ENCODE data around the gene TINCR. TPM values are rescaled to one million over a fixed set of nuclear protein-coding genes. Genes with fewer than 3 reads are reported as not detected.
A peak's percentile ranks its signal among the peaks of the same experiment; 100 is the strongest.

The TINCR gene
- total RNA-seq, 1 experiment from 2014 or later = 0.17 TPM

DNA sequence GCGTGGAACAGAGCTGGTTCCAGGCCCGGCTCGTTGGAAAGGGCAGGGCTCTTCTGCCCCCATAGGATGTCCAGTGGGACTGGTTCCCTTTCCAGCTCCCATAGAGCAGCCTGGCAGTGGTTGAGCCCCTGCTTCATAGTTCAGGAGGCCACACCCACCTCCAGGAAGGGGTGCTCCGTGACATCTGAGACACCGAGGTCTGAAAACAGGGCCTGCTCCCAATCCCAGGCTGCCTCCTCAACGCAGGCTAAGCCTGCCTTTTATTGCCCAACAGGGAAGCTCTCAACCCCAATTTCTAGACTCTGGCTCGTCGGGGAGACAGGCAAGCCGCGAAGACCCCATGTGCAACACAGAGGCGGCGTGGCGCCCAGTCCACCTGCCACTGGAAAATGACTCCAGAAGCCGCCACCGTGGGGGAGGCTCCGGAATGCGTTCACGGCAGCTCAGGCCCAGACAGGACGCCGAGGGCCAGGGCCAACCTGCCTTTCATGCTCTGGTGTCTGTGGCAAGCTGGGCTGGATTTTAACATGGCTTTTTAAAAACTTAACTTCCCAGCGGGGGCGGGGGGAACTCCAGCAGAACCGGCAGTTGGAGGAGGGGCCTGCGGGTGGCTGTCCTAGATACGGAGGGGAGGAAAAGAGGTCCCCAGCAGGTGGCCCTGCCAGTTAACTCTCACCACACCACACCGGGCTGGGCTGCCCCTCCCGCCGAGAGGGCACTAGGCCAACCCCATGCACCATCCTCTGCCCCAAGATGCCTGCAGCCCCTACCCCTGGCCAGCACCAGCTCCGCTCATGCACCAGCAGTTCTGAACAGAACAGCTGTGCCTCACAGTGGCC is 17.9 kb upstream of the TINCR start:
- H3K9ac ChIP-seq (ENCODE audit: extremely low read depth, insufficient read length, low read length) = no peak overlapping the region
- no peak overlapping the region for H3K4ac ChIP-seq (ENCODE audit: low read depth, low read length)
- H3K4me2 ChIP-seq (ENCODE audit: insufficient read depth, insufficient read length, low read length) = peak overlapping the region; percentile 25
- H3T11ph ChIP-seq (ENCODE audit: low read length) = no peak overlapping the region
- Mint-ChIP-seq H3K4me3 (peak overlapping the region; percentile 46 to 74), H3K4me1 (peaks cover 15 to 23% of the 10 kb centered on the region in 2 experiments), H3K27ac (peak overlapping the region; percentile 88 to 97 (median 91); a peak in 6 of 7 replicates), H3K27me3 (ENCODE audit: low read depth) (no peaks in the 10 kb centered on the region), H3K9me3 (no peaks in the 10 kb centered on the region), H3K36me3 (ENCODE audit: insufficient read depth in 1 of 3, low read depth in 3 of 3) (peaks cover 18 to 38% (median 36%) of the 10 kb centered on the region in 3 experiments; a peak in 6 of 7 replicates)
- H3K9me3 ChIP-seq (ENCODE audit: control insufficient read depth, low read depth, low read length) = no peaks in the 10 kb centered on the region
- no peak overlapping the region for H2AFZ ChIP-seq (ENCODE audit: low read length)
- H3K14ac ChIP-seq (ENCODE audit: insufficient read depth, low read length) = no peak overlapping the region; the same call in 1 of the 2 replicates
- H3K4me1 ChIP-seq (ENCODE audit: insufficient read depth, low read length) = no peaks in the 10 kb centered on the region; the same call in 1 of the 2 replicates
- H2BK20ac ChIP-seq (ENCODE audit: low read depth, low read length, poor library complexity, severe bottlenecking) = no peak overlapping the region
- H3K18ac ChIP-seq (ENCODE audit: insufficient read length, low read depth, low read length) = no peak overlapping the region
- H3K23me2 ChIP-seq (ENCODE audit: insufficient read length, low read depth, low read length, poor library complexity, severe bottlenecking) = peaks cover 5% of the 10 kb centered on the region
- no CpG with 5 or more reads among the region's 29 CpGs for WGBS (ENCODE audit: extremely low coverage, insufficient read length, low lambda C conversion rate)
- TF ChIP-seq, protein P1, sequence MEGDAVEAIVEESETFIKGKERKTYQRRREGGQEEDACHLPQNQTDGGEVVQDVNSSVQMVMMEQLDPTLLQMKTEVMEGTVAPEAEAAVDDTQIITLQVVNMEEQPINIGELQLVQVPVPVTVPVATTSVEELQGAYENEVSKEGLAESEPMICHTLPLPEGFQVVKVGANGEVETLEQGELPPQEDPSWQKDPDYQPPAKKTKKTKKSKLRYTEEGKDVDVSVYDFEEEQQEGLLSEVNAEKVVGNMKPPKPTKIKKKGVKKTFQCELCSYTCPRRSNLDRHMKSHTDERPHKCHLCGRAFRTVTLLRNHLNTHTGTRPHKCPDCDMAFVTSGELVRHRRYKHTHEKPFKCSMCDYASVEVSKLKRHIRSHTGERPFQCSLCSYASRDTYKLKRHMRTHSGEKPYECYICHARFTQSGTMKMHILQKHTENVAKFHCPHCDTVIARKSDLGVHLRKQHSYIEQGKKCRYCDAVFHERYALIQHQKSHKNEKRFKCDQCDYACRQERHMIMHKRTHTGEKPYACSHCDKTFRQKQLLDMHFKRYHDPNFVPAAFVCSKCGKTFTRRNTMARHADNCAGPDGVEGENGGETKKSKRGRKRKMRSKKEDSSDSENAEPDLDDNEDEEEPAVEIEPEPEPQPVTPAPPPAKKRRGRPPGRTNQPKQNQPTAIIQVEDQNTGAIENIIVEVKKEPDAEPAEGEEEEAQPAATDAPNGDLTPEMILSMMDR (conservative IDR thresholded peaks at IDR 0.05) = no peak
- H4K8ac ChIP-seq (replicated peaks; ENCODE audit: insufficient read length, low read depth, low read length) = no peak overlapping the region
- H3K79me1 ChIP-seq (ENCODE audit: insufficient read depth, low read depth, low read length, poor library complexity, severe bottlenecking) = no peaks in the 10 kb centered on the region
- H2AK5ac ChIP-seq (ENCODE audit: insufficient read length, low read length) = no peak overlapping the region
- no peak overlapping the region for H4K5ac ChIP-seq (ENCODE audit: insufficient read length, low read depth, low read length)
- no peaks in the 10 kb centered on the region for H3K27me3 ChIP-seq (ENCODE audit: insufficient read depth, low read length)
- H3K23ac ChIP-seq (ENCODE audit: insufficient read length, low read depth, low read length) = no peak overlapping the region
- no peak overlapping the region for H3K27ac ChIP-seq (ENCODE audit: insufficient read length, low read depth, low read length)
- no peak overlapping the region for H4K91ac ChIP-seq (ENCODE audit: insufficient read length, low read depth, low read length)
- no peaks in the 10 kb centered on the region for H4K20me1 ChIP-seq (ENCODE audit: control insufficient read depth, insufficient read depth, insufficient read length)
- no peak overlapping the region for H2BK120ac ChIP-seq (ENCODE audit: low read depth, low read length, poor library complexity, severe bottlenecking)
- no peak overlapping the region for H2BK15ac ChIP-seq (ENCODE audit: low read depth, low read length)
- no peak overlapping the region for H3K56ac ChIP-seq (ENCODE audit: insufficient read length, low read depth, low read length)
- H2BK12ac ChIP-seq (ENCODE audit: insufficient read length, low read depth, low read length) = no peak overlapping the region
- no peaks in the 10 kb centered on the region for H3K79me2 ChIP-seq (ENCODE audit: insufficient read depth, low read length)
- DNase-seq = peak; percentile 84
- H2BK5ac ChIP-seq (ENCODE audit: insufficient read length, low read length) = no peak overlapping the region
